PC-3 (cell line): ENCODE data around the gene DBNDD2. TPM values are rescaled to one million over a fixed set of nuclear protein-coding genes. Genes with fewer than 3 reads are reported as not detected.

ENCODE experiments used
- ATAC-seq: fragments of 200-7000 bp; cut with Tn5 transposase; 2 replicates; pipeline ENCODE4 v1.9.1; 2020; ENCODE audit warnings: mild to moderate bottlenecking, moderate library complexity
- BruUV-seq: library from RNA; stranded (reverse); fragments of 400-500 nt; replicated peaks from 2 replicates; lab custom pipeline; 2021; lab: Mats Ljungman, UMichigan
- CTCF ChIA-PET: fragments of 300-600 bp; sonication (Branson Sonifier 250); formaldehyde crosslinking; loops from one replicate; lab custom pipeline; 2022; ENCODE audit warnings: antibody characterized with exemption; lab: Charles Lee
- POLR2A ChIA-PET: fragments of 300-600 bp; sonication (Branson Sonifier 250); formaldehyde crosslinking; loops from one replicate; lab custom pipeline; 2022; ENCODE audit warnings: antibody characterized with exemption; ENCODE audit not compliant: unreplicated experiment; lab: Charles Lee
- DNase-seq: peaks from one replicate; pipeline ENCODE4 v3.0.0-alpha.2; 2015
- H2AFZ ChIP-seq: fragments of 300-600 bp; sonication (generic); 2 replicates; pipeline ENCODE4 v1.6.0; 2016; ENCODE audit warnings: antibody characterized with exemption, low read length
- H3F3A ChIP-seq: fragments of 300-600 bp; sonication (generic); one replicate; pipeline ENCODE4 v1.6.0; 2017; ENCODE audit warnings: antibody characterized with exemption, low read length, control low read depth, mild to moderate bottlenecking; ENCODE audit not compliant: unreplicated experiment
- H3K27ac ChIP-seq: fragments of 300-600 bp; sonication (generic); 2 replicates; pipeline ENCODE4 v1.5.1; 2016; ENCODE audit warnings: mild to moderate bottlenecking, low read length
- H3K27me3 ChIP-seq: fragments of 300-600 bp; sonication (generic); 2 replicates; pipeline ENCODE4 v1.6.1; 2016; ENCODE audit warnings: low read length, mixed read lengths
- H3K36me3 ChIP-seq: fragments of 300-600 bp; sonication (generic); 2 replicates; pipeline ENCODE4 v1.6.1; 2016; ENCODE audit warnings: low read depth, mixed run types, low read length, mixed read lengths
- H3K4me1 ChIP-seq: fragments of 300-600 bp; sonication (generic); 2 replicates; pipeline ENCODE4 v1.5.1; 2016; ENCODE audit warnings: low read length; ENCODE audit not compliant: insufficient read depth
- H3K4me2 ChIP-seq: fragments of 300-600 bp; sonication (generic); 2 replicates; pipeline ENCODE4 v1.6.0; 2016; ENCODE audit warnings: low read length
- H3K4me3 ChIP-seq: fragments of 300-600 bp; sonication (generic); 2 replicates; pipeline ENCODE4 v1.5.1; 2016; ENCODE audit warnings: mild to moderate bottlenecking, low read length, mixed read lengths
- H3K79me2 ChIP-seq: fragments of 300-600 bp; sonication (generic); 2 replicates; pipeline ENCODE4 v1.6.1; 2017; ENCODE audit warnings: low read length, mixed read lengths
- H3K9ac ChIP-seq: fragments of 300-600 bp; sonication (generic); 2 replicates; pipeline ENCODE4 v1.6.0; 2016; ENCODE audit warnings: mild to moderate bottlenecking, low read length
- H3K9me2 ChIP-seq: fragments of 300-600 bp; sonication (generic); replicated peaks from 2 replicates; pipeline ENCODE4 v1.6.1; 2016; ENCODE audit warnings: mixed run types, low read length, mixed read lengths
- H3K9me3 ChIP-seq: fragments of 300-600 bp; sonication (generic); 2 replicates; pipeline ENCODE4 v1.6.1; 2016; ENCODE audit warnings: low read length, mixed read lengths
- H4K20me1 ChIP-seq: fragments of 300-600 bp; sonication (generic); 2 replicates; pipeline ENCODE4 v1.6.1; 2016; ENCODE audit warnings: low read length, mixed read lengths
- EZH2 ChIP-seq: fragments of 300-600 bp; sonication (generic); IDR thresholded peaks from one replicate; pipeline ENCODE4 v1.6.1; 2017; ENCODE audit warnings: antibody characterized with exemption, mild to moderate bottlenecking, low read length; ENCODE audit not compliant: unreplicated experiment
- EZH2phosphoT487 ChIP-seq: fragments of 300-600 bp; sonication (generic); IDR thresholded peaks from 2 replicates; pipeline ENCODE4 v1.6.1; 2018; ENCODE audit warnings: mild to moderate bottlenecking, antibody characterized with exemption, low read length, borderline replicate concordance
- intact Hi-C: fragments of 100-400 bp; cut with micrococcal nuclease; formaldehyde crosslinking; loops from 2 replicates; pipeline ENCODE4 v1.9.0; 2023
- total RNA-seq: library from RNA; depleted of rRNA; stranded (reverse); fragments of >200 nt; gene quantifications from 2 replicates; pipeline ENCODE4 v1.2.3, GENCODE V29; 2014
- TF ChIP-seq, protein P1 (sequence below): fragments of 300-600 bp; sonication (generic); conservative IDR thresholded peaks from 2 replicates; pipeline ENCODE4 v1.5.1; 2017; ENCODE audit warnings: antibody characterized with exemption, low read depth, mild to moderate bottlenecking, low read length

DBNDD2 gene
- total RNA-seq, 1 experiment from 2014 or later = 8.5 TPM

DNA sequence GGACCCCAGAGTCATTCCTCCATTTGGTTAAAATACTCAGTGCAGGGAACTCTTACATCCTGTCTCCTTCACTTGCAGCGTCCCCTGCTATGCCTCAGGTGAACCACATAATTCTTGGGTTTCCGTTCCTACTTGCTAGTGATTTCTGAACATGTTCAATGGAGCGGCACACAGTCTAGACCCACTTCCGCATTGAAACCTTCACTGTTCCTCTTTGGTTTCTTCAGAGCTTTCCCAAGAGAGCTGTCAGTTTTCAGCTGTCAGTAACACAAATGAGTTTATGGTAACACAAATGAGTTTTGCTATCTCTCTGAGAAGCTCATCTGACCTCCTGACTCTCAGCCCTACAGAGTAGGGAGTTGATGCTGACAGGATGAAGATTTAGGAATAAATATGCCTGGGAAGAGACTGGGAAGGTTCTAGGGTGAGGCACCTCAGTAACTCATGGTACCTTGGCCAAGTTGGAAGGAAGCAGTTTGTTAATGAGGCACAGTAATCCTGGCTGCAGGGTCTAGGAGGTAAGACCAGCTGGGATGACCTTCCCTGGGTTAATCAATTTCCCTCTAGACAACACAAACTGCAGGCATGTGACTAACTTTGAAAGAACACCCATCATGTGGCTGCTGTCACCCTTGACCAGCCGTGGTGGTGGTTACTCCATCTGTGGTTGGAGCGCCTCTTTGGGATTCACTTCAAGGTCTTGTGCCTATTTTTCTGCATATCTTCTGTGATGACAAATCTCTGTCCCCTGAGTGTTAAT lies 39.7 kb upstream of the DBNDD2 start:
- no peak overlapping the region for H3K4me3 ChIP-seq
- peaks cover 31% of the 10 kb centered on the region; the same call in 1 of the 2 replicates for H3K36me3 ChIP-seq
- H3K9me2 ChIP-seq = no peaks in the 10 kb centered on the region
- CTCF ChIA-PET = interaction anchor here (1.2 kb wide), 1 partner anchor 45 kb away, joined by 3 read pairs; no protein-coding TSS in a partner anchor
- H3K27ac ChIP-seq = no peak overlapping the region
- no peaks in the 10 kb centered on the region for H3K27me3 ChIP-seq
- H3K9ac ChIP-seq = no peak overlapping the region
- H2AFZ ChIP-seq = no peak overlapping the region
- no peaks in the 10 kb centered on the region for H4K20me1 ChIP-seq
- no peak overlapping the region for H3K4me2 ChIP-seq
- H3K9me3 ChIP-seq = no peaks in the 10 kb centered on the region
- TF ChIP-seq EZH2 (no peak), EZH2phosphoT487 (no peak)
- TF ChIP-seq, protein P1, sequence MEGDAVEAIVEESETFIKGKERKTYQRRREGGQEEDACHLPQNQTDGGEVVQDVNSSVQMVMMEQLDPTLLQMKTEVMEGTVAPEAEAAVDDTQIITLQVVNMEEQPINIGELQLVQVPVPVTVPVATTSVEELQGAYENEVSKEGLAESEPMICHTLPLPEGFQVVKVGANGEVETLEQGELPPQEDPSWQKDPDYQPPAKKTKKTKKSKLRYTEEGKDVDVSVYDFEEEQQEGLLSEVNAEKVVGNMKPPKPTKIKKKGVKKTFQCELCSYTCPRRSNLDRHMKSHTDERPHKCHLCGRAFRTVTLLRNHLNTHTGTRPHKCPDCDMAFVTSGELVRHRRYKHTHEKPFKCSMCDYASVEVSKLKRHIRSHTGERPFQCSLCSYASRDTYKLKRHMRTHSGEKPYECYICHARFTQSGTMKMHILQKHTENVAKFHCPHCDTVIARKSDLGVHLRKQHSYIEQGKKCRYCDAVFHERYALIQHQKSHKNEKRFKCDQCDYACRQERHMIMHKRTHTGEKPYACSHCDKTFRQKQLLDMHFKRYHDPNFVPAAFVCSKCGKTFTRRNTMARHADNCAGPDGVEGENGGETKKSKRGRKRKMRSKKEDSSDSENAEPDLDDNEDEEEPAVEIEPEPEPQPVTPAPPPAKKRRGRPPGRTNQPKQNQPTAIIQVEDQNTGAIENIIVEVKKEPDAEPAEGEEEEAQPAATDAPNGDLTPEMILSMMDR = no peak
- DNase-seq (no peak), ATAC-seq (no peak)
- intact Hi-C loops = no loop called here
- POLR2A ChIA-PET = interaction anchor here (0.8 kb wide), 1 partner anchor 109 kb away, joined by 5 read pairs; no protein-coding TSS in a partner anchor
- no peaks in the 10 kb centered on the region for H3F3A ChIP-seq
- BruUV-seq = no TSS peak
- H3K79me2 ChIP-seq = peaks cover 25% of the 10 kb centered on the region
- H3K4me1 ChIP-seq = no peaks in the 10 kb centered on the region; the same call in none of the 2 replicates

DNA sequence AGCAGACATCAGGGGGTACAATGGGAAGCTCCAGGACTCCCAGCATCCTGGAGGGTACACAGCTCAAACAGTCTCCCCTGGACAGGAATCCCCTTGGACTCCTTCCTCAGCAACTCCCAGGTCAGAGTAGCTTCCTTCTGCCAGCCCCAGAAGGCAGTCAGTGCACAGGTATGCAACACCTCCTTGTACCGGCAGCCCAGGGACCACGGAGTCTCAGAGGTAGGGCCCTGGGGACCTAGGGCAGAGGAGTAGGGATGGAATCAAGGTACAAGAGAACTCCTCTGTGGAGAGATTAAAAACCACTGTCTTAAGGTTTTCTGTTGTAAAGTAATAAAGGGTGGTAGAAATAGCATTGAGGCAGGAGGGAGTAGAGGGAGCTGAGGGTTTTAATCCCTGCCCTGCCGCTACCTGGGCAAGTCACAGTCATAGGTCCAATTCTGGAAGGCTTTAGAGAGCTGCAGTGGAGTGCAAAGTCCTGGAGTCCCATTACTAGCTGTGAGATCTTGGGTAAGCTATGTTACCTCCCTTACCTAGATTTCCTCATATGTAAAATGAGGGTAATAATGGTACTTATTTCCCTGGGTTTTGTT lies 37.4 kb upstream of the DBNDD2 start:
- no peaks in the 10 kb centered on the region for H3K9me2 ChIP-seq
- no peaks in the 10 kb centered on the region for H3K27me3 ChIP-seq
- no peaks in the 10 kb centered on the region for H3K9me3 ChIP-seq
- no peak for DNase-seq
- TF ChIP-seq, protein P1 = no peak
- TF ChIP-seq EZH2 = no peak
- no peak for TF ChIP-seq EZH2phosphoT487
- ChIA-PET POLR2A (no interaction called here), CTCF (interaction anchor here (1.3 kb wide), 1 partner anchor 66 kb away, joined by 4 read pairs; no protein-coding TSS in a partner anchor)
- H3K27ac ChIP-seq = no peak overlapping the region
- no peak overlapping the region for H3K4me3 ChIP-seq
- H3K4me1 ChIP-seq = no peaks in the 10 kb centered on the region; the same call in 1 of the 2 replicates
- peaks cover 3% of the 10 kb centered on the region for H3K79me2 ChIP-seq
- intact Hi-C loops = no loop called here
- H2AFZ ChIP-seq = no peak overlapping the region
- H3K9ac ChIP-seq = no peak overlapping the region
- no peak overlapping the region for H3K4me2 ChIP-seq
- no peaks in the 10 kb centered on the region for H3F3A ChIP-seq
- H3K36me3 ChIP-seq = peaks cover 34% of the 10 kb centered on the region; the same call in 1 of the 2 replicates
- BruUV-seq = no TSS peak
- no peak for ATAC-seq
- H4K20me1 ChIP-seq = no peaks in the 10 kb centered on the region
